Type B pancreatic cell (in vitro differentiated cells): ENCODE measurements around the gene TCF21. TPM values are rescaled to one million over a fixed set of nuclear protein-coding genes. Genes with fewer than 3 reads are reported as not detected.
A peak's percentile ranks its signal among the peaks of the same experiment; 100 is the strongest.
"Not testable (repeated sequence)": the region's sequence is repeated elsewhere in the genome, so short reads cannot be mapped to it uniquely, and the experiment has no call there.

Experiments
- DNase-seq: peaks from one replicate; pipeline ENCODE4 v3.0.0; 2021; ENCODE audit warnings: mixed read lengths; ENCODE audit not compliant: unreplicated experiment; ENCODE audit errors: extremely low spot score
- H3K27ac Mint-ChIP-seq: 2 replicates; pipeline ENCODE4 v1.8.0; 2021; ENCODE audit warnings: mild to moderate bottlenecking, mixed read lengths
- H3K27me3 Mint-ChIP-seq: 2 replicates; pipeline ENCODE4 v1.8.0; 2021; ENCODE audit warnings: mixed read lengths
- H3K36me3 Mint-ChIP-seq: 2 replicates; pipeline ENCODE4 v1.8.0; 2021; ENCODE audit warnings: mixed read lengths
- H3K4me1 Mint-ChIP-seq: one replicate; pipeline ENCODE4 v1.8.0; 2021; ENCODE audit warnings: mixed read lengths; ENCODE audit not compliant: unreplicated experiment
- H3K4me3 Mint-ChIP-seq: 2 replicates; pipeline ENCODE4 v1.8.0; 2021; ENCODE audit warnings: mild to moderate bottlenecking, mixed read lengths
- H3K9me3 Mint-ChIP-seq: 2 replicates; pipeline ENCODE4 v1.8.0; 2021; ENCODE audit warnings: mixed read lengths
- total RNA-seq: library from RNA; stranded (reverse); gene quantifications from 2 replicates; pipeline ENCODE4 v1.2.1, GENCODE V29; 2021; ENCODE audit warnings: low replicate concordance
- TF ChIP-seq, protein P1 (sequence below): fragments of 200-600 bp; sonication (generic); conservative IDR thresholded peaks from 2 replicates; pipeline ENCODE4 v1.5.0; 2021; ENCODE audit warnings: antibody characterized with exemption, mild to moderate bottlenecking

TCF21 gene
- total RNA-seq, 1 donor from 2014 or later, result 1.3 TPM

DNA sequence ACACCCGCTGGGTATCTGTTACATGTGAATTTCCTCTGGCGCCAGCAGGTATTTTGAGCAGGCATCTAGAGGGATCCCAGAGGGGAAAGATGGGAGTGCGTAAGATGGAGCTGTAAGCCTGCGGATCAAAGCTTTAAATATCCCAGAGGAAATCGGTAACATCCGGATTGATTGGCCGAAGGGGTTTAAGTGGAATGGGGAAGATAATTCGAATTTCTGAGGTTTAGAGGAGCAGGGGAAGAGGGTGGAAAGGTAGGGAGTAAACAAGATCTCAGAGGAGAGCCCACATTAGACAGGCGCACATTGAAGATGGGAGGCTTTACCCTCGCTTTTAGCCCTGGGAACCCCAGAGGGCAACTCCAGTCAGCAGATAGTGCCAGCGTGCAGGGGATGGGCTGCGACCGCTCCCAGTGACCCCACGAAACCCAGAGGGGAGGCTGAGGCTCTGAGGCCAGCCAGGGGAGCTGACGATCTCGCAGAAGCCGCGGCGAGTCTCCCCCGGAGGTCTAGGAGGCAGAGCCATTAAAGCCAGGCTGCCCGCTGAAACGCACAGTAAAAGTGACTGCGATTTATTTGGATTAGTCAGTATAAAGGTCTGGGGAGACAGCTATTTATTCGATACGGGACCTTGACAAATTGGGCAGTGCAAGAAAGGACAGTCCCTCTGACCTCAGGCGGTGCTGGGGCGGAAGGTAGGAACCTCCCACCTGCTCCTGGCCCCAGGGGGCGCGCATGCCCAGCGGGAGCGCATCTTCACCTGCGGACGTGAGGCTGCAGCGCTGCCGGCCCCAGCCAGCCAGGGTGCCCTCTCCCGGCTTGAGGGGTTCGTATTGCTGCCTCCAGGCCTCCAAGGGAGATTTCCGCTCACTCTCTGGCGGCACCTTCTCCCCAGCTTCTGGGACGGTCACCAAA is 34.3 kb upstream of the TCF21 start:
- DNase-seq, result no peak
- H3K27me3 Mint-ChIP-seq, result peaks cover 65% of the 10 kb centered on the region
- peak overlapping the region; percentile 84 for H3K4me3 Mint-ChIP-seq
- H3K27ac Mint-ChIP-seq, result no peak overlapping the region
- no peaks in the 10 kb centered on the region for H3K36me3 Mint-ChIP-seq
- H3K4me1 Mint-ChIP-seq, result peaks cover 22% of the 10 kb centered on the region
- TF ChIP-seq, protein P1, sequence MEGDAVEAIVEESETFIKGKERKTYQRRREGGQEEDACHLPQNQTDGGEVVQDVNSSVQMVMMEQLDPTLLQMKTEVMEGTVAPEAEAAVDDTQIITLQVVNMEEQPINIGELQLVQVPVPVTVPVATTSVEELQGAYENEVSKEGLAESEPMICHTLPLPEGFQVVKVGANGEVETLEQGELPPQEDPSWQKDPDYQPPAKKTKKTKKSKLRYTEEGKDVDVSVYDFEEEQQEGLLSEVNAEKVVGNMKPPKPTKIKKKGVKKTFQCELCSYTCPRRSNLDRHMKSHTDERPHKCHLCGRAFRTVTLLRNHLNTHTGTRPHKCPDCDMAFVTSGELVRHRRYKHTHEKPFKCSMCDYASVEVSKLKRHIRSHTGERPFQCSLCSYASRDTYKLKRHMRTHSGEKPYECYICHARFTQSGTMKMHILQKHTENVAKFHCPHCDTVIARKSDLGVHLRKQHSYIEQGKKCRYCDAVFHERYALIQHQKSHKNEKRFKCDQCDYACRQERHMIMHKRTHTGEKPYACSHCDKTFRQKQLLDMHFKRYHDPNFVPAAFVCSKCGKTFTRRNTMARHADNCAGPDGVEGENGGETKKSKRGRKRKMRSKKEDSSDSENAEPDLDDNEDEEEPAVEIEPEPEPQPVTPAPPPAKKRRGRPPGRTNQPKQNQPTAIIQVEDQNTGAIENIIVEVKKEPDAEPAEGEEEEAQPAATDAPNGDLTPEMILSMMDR, result no peak
- no peaks in the 10 kb centered on the region for H3K9me3 Mint-ChIP-seq

DNA sequence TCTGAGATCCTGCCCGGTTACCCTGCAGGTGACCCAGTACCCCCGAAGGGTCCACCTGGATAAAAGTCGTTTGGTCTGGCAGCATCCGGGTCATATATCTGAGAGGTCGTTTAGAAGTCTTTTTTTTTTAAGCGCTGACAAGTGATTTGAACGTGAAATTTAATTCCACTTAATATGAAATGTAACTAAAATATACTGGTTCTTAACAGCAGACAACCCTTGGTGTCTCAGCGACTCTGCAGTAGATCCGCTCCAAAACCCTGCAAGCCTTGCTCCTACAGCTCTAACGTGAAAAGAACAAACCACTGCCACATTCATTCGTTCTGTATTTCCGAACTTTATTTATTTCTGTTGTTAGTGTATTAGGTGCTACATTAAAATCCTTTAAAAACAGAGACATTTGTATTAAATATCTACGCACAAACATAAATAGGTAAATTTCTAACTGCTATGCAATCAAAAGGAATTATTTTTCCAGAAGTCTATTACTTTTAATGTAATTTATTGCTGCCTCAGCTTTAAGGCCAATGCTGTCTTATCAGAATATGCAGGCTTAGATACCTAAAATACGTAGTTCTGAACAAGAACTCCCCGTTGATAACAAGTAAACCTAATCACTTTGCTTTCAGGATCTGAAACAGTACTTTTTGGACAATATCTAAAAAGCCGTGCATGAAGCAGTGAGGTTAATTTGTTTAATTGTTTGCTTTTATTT is 33.5 kb upstream of the TCF21 start:
- Mint-ChIP-seq H3K4me1 (peaks cover 22% of the 10 kb centered on the region), H3K27me3 (peaks cover 67% of the 10 kb centered on the region), H3K9me3 (no peaks in the 10 kb centered on the region), H3K27ac (no peak overlapping the region), H3K4me3 (peak overlapping the region; percentile 68), H3K36me3 (no peaks in the 10 kb centered on the region)
- TF ChIP-seq, protein P1, result no peak
- DNase-seq, result no peak

DNA sequence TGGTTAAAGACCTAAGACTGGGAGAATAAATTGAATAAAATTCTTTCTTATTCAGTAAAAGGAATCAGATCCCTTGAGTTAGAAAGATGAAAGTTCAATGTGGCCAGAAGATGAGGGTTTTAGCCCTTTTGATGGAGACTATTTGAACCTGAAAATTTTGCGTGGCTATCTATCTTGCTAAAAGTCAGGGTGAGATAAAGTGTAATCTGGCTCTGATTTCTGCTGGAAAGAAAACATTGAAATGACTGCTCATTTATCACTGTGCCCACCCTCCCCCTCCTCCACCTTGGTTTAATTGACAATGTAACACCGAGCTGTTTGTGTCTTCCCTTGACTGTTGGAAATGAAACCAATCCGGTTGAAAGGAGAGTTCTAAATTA is 32.9 kb upstream of the TCF21 start:
- DNase-seq, result no peak
- TF ChIP-seq, protein P1, result no peak
- H3K4me3 Mint-ChIP-seq, result peak overlapping the region; percentile 44
- no peak overlapping the region for H3K27ac Mint-ChIP-seq
- H3K27me3 Mint-ChIP-seq, result peaks cover 67% of the 10 kb centered on the region
- peaks cover 22% of the 10 kb centered on the region for H3K4me1 Mint-ChIP-seq
- H3K9me3 Mint-ChIP-seq, result no peaks in the 10 kb centered on the region
- no peaks in the 10 kb centered on the region for H3K36me3 Mint-ChIP-seq

DNA sequence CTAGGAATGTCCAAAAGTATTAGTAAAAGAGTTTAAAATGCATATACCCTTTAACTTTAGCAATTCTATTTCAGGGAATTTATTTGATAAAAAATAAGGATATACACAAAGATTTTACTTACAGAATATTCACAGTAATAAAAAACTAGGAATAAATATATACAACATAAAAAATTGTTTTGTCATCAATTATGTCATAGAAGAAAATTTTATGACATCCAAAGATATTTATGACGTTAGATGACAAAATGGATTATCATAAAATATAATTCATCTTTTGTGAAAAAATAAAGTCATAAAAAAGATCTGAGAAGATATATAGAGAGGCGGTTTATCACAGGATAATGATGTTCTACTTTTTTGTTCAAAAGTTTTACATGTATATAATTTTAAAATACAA is 32.0 kb upstream of the TCF21 start:
- peaks cover 64% of the 10 kb centered on the region for H3K27me3 Mint-ChIP-seq
- no peak overlapping the region for H3K4me3 Mint-ChIP-seq
- no peak overlapping the region for H3K27ac Mint-ChIP-seq
- no peaks in the 10 kb centered on the region for H3K36me3 Mint-ChIP-seq
- TF ChIP-seq, protein P1, result no peak
- peaks cover 2% of the 10 kb centered on the region for H3K9me3 Mint-ChIP-seq
- H3K4me1 Mint-ChIP-seq, result peaks cover 22% of the 10 kb centered on the region
- DNase-seq, result no peak

DNA sequence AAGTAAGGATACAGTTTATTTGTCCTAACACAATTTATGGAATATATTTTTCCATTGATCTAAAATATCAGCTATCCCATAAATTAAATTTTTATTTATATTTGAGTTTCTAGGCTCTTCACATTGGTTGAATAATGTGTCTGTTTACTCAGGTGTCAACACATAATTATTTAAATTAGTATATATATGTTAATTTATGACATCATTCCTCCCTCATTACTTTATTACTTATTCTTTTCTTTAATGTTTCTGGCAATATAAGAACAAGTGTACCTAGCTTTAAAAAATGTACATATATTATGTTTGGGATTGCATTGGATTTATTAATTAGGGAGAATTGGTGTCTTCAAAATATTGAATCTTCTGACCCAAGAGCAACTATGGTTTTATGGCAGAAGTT is 31.2 kb upstream of the TCF21 start:
- H3K4me1 Mint-ChIP-seq, result peaks cover 22% of the 10 kb centered on the region
- no peak overlapping the region for H3K27ac Mint-ChIP-seq
- H3K27me3 Mint-ChIP-seq, result peaks cover 66% of the 10 kb centered on the region
- DNase-seq, result no peak
- peaks cover 10% of the 10 kb centered on the region for H3K9me3 Mint-ChIP-seq
- TF ChIP-seq, protein P1, result no peak
- no peak overlapping the region for H3K4me3 Mint-ChIP-seq
- no peaks in the 10 kb centered on the region for H3K36me3 Mint-ChIP-seq

DNA sequence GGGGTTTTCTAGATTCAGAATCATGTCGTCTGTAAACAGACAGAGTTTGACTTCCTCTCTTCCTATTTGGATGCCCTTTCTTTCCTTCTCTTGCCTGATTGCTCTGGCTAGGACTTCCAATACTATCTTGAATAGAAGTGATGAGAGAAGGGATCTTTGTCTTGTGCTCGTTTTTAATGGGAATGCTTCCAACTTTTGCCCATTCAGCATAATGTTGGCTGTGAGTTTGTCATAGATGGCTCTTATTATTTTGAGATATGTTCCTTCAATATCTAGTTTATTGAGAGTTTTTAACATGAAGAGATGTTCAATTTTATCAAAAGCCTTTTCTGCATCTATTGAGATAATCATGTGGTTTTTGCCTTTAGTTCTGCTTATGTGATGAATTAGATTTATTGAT is 27.6 kb upstream of the TCF21 start:
- not testable (repeated sequence) for H3K4me3 Mint-ChIP-seq, H3K4me1 Mint-ChIP-seq, H3K27ac Mint-ChIP-seq, DNase-seq, H3K36me3 Mint-ChIP-seq
- H3K27me3 Mint-ChIP-seq, result peaks cover 49% of the 10 kb centered on the region
- peaks cover 28% of the 10 kb centered on the region for H3K9me3 Mint-ChIP-seq
